IPS-NIHi7 (cell line): ENCODE data around the gene CRYBG1.

Experiments used
- DNase-seq: peaks from one replicate; pipeline ENCODE4 v3.0.0; 2012; ENCODE audit warnings: mixed read lengths; ENCODE audit errors: extremely low spot score

Gene CRYBG1

DNA sequence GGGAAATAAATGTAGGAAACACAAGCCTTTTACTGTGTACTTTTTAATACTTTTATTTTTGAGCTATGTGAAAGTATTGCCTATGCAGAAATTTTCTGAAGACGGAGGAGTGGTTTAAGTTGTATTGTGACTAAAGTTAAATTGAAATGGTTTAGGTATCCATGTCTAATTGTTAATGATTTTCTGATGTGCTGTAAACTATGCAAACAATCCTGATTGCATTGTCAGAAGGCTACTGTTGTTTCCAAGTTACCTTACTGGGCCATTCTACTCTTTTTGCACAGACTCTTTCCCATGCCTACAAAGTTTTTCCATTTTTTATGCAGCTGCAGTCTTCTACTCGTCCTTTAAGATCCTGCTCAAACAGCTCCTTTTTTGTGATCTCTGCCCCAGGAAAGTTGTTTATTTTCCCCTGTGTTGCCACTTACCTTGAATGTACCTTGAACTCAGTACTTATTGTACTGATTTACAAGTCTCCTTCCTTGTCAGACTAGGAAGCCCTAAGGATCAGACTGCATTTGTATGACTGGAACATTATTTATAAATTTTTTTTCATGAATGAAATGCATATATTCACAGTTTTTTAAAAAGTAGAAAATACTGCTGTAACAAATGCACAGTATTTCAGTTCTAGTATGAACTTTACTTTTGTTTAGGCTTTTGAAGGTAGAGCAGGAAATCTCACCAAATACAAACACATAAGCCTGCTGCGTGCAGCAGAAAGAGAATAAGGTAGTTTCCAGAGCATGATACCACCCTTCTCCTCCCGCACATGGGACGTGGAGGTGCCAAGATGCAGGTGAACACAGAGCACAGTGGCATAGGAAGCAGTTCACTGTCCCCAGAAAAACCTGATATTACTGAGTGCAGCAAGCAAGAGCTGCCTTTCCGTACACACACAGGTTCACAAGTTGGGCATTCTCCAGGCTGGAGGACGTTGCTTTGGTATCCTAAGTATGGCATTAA, 97.8 kb downstream of the CRYBG1 start:
- DNase-seq: no peak

DNA sequence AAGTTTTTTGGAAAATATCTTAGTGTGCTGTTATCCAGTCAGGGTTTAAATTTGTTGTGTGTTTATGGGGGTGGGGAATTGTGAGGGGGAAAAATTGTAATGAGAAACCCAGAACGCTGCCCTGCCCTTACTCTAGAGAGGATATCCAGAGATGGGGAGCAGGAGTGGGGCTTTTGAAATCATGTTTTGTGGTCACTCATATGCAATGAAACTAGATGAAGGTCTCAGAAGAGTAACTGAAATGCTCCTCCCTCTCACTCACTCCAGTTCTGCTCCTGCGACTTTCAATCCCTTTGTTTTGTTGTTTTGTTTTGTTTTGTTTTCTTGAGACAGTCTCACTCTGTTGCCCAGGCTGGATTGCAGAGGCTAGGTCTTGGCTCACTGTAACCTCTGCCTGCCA, 100.0 kb downstream of the CRYBG1 start:
- no peak for DNase-seq

DNA sequence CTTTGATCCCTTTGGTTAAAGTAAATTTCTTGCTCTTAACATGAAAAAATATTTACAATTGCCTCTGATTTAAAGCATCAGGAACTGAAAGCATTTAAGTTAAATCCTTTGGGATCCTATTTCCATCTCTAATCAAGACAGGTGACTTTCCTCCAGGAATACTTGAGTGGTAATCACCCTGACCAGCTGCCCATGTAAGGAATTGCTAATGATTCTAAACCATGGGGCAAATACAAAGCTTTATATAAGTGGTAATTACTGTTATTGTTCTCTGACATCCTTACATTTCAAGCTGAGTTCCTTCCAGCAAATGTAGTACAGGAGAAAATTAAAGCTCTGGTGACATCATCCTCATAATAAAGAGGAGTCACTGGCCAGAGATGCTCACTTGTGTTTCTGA, 100.6 kb downstream of the CRYBG1 start:
- DNase-seq: no peak

DNA sequence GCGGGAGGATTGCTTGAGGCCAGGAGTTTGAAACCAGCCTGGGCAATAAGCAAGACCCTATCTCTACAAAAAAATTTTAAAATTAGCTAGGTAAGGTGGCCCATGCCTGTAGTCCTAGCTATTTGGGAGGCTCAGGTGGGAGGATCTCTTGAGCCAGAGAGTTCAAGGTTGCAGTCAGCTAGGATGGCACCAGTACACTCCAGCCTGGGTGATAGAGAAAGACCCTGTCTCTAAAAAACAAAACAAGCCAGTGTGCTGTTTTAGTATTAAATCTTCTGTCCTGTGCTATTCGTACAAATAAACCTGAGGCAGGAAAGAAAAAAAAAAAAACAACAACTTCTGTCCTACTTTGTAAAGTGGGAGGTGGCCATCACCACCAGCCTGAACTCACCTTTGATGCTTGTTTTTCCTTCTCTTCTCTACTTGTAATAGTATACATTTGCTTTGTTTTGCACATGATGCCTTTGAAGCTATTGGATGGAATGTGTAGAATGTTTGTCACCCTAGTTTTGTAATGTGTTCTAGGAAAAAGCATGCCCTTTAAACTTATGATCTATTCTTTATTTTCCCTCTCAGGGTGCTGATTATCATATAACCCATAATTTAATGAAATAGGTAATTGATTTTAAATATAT, 102.5 kb downstream of the CRYBG1 start:
- DNase-seq: no peak

DNA sequence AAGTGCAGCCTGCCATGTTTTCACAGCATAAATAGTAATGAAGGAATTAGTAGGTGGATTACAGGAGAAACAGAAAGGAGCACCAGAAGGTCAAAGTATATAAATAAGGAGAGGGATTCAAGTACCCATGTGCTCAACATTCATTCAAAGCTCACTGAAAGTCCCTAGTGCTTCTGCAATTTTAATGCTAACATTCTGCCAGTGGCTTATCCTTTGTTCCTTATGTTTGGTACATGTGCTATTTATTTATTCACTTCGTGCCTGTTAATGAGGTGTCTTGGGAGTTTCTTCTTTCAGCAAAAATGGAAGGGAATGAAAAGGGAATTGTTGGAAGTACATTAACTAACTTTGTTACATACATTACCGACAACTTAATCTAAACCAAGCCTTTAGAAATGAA, 105.7 kb downstream of the CRYBG1 start:
- DNase-seq: no peak

DNA sequence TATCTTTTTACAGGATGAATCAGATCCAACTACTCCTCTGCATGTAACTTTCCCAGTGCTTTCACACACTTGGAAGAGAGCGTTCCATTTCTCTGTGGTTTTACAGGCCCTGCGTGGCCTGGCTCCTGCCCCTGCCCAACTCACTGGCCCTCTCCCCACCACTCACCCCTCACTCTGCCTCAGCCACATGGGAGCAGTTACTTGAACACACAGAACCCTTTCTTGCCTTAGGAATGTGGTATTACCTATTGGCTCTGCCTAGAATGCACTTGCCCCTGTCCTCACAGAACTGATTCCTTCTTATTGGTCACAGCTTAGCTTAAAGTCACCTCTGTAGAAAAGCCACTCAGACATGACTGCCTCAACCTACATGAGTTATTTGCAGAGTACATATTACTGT, 108.4 kb downstream of the CRYBG1 start:
- no peak for DNase-seq

DNA sequence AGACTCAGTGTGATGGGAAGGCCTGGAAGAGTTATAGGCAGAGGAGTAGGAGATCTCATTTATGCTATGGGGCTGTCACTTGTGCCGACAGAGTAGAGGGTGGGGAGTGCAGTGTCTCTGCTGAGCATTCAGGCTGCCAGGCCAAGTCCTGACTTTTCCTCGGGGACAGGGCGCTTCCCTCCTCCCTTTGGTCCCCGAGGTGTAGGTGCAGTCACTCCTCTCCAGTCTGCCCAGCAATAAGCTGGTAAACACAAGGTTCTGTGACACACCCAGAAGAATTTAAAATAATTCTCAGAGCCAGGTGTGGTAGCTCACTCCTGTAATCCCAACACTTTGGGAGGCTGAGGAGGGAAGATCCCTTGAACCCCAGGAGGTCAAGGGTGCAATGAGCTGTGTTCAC, 109.4 kb downstream of the CRYBG1 start:
- DNase-seq: no peak

DNA sequence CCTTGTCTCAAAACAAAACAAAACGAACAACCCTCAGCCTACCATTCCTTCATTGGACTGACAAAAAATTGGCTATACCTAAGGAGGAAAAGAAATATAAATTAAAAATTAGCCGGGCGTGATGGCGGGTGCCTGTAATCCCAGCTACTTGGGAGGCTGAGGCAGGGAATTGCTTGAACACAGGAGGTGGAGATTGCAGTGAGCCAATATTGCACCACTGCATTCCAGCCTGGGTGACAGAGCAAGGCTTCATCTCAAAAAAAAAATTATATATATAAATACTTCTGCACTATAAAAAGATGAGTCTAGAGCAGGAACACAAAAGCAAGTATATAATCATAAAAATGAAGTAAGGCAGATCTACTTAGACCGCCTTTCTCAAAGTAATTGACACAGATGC, 109.8 kb downstream of the CRYBG1 start:
- DNase-seq: no peak

DNA sequence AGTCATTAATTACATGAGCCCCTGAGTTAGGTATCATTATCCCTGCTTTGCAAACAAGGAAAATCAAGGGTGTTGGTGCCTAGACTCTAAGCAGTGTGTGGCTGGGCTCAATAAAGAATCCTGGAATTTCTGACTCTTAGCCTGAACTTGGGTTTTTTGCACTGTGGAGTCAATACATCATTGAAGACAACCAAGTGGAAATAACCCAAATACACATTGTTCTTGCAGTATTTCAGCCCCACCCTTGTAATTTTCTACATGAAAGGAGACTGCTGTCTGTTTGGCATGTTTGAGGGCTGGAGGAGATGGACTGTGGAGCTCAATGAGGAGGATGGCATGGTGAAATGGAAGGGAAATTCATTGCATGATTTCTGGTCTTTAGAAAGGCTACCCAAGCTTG, 110.3 kb downstream of the CRYBG1 start:
- DNase-seq: no peak

DNA sequence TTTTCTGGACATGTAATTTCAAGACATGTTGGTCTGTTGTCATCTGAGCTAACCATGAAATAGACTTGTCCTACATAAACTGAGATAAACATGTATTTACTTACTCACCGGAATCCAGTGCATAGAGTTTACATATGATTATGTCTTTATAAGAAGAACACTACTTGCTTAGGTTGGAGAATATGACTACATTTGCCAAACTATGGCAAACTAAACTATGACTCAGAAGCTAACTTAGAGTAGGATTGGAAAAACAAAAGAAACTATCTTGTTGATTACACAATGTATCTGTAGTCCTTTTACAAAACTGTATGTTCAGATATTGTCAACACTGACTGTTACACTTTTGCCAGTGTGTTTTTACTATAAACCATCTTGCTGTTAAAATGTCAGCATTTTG, 113.3 kb downstream of the CRYBG1 start:
- DNase-seq: no peak

DNA sequence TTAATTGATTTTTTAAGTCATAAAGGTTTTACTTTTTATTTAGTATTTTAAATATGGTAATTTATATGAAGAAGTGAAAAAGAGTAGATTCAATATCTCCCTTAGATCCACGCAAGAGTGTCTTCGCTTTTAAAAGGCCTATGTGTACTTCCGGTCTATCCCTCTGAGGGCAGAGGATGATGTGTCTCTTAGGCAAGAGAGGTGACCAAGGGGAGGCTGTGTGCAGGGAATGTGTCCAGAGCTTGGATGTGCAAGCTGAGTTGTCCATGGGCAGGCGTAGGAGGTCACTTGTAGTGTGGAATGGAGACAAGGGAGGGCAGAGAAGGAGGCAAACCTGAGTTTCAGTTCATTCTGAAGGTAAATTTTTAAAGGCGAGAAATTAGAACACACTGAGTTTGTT, 113.9 kb downstream of the CRYBG1 start:
- DNase-seq: no peak

DNA sequence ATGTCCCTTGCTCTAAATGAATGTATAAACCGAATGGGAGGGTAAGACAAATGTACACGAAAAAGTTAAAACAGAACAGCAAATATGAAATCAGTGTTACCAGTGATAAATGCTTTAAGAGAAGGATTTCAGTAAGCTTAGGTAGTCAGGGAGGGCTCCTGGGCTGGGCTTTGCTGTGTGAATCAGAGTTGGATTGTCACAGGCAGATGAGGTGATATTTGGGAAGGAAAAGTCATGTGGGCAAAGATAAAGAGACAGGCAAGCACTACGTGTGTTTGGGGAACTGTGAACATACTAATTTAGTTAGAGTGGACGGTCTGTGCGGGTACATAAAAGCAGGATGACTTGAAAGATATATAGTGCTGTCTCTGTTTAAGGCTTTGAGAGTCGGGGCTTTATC, 114.8 kb downstream of the CRYBG1 start:
- DNase-seq: no peak

DNA sequence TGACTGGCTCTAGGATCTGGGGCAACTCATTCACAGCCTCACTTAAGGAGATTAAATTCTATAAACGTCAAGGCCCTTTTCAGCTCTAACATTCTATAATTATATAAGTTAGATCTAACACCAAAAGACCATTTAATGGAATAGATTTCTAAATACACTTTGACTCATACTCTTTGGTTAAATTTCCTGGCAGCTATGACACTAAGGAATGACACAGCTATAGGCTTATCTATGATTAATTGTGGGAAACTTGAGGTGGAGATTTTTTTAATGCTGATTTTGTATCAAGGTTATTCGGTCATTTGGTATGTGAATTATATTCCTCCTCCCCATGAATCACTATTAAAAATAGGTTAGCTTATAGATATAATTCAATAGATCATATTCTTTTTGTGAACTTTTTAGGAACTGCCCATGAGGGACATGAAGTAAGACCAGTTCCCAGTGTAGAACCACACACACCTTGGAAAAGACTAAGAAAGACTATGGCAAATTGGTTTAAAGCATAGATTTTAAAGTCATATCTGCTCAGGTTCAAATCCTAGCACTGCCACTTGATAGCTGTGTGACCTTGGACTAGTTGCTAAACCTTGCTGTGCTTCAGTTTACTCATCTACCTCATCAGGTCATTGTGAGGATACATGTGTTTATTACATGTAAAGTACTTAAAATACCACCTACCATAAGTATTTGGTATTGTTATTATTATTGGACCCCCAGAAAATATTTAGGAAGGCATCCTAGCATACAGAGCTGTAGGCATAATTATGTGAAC, 116.0 kb downstream of the CRYBG1 start:
- no peak for DNase-seq

DNA sequence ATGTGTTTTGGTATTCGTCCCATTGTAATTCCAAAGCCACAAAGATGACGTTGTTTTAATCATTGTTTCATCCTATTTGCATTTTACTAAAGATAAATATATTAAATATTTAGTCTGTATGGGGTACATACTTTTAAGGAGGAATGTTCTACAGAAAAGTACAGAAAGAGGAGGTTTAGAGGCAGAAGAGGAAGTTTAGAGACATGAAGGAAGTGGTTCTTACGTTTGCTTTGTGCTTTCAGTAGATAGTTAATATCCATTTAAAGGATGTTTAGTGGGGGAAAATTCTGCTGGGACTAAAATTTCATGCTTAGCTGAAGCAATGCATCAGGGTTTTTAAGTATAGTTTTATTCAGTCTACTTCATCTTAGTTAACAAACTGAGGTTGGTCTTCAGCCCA, 116.6 kb downstream of the CRYBG1 start:
- DNase-seq: no peak

DNA sequence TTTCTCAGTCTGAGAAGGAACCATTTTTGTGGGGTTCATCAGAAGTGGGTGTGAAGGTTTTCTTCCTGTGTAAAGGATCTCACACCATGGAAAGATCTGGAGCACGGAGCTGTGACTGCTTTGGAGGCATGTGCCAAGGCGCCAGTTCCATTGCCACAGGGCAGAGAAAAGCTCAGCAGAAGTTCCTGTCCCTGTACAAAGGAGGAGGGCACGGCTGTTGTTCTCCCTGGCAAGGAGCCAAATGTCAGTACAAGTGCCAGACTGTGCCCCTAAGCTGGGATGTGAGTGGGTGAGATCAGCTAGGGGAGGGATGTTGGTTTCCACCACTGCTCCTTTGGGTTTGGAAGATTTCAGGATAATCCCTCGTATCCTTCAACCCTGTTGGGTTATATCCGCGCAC, 117.3 kb downstream of the CRYBG1 start:
- no peak for DNase-seq

DNA sequence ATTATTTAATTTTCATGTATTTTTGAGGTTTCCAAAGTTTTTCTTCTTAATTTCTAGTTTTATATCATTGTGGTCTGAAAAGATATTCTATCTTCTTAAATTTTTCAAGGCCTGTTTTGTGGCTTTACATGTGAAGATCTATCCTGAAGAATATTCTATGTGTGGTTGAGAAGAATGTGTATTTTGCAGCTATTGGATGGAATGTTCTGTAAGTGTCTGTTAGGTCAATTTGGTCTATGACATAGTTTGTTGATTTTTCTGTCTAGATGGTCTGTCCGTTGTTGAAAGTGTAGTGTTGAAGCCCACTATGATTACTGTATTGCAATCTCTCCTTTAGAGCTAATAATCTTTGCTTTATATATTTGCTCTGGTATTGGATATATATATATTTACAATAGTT, 125.7 kb downstream of the CRYBG1 start:
- DNase-seq: no peak

DNA sequence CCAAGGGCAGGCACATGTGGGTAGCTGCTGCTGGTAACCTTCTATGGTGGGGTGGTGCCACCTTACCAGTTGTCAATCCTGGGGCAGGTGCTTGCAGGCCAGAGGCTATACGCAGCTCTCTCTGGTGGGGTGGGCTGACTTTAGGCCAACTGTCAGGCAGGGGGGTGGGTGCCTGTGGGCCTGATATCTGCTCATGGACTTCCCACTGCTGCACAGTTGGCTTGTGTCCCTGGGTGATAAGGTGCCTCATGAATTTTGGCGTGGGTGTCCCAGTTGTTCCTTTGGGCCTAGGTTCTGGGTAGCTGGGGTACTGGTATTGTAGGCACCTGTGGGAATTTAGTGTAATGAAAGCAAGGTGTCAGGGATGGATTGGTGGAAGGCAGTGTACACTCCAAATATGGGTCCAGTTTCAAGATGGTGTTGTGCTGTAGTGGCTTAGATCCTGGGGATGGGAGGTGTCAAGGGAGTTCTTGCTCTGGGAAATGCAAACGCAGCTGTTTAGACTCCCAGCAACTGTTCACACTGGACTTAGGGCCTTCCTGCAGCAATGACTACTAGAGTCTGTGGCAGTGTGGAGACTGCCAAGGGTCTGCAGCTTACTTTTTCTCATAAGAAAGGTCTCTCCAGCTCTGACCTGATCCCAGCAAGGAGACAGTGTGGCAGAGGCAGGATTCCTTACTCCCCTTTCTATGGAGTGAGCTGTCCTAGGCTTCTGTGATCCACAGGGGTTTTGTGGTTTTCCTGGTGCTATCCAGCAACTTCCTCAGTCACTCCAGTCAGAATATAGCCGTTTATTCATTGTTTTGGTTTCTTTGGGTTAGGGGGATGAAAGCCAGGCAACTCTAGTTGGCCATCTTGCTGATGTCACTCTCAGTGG, 128.2 kb downstream of the CRYBG1 start:
- DNase-seq: no peak

DNA sequence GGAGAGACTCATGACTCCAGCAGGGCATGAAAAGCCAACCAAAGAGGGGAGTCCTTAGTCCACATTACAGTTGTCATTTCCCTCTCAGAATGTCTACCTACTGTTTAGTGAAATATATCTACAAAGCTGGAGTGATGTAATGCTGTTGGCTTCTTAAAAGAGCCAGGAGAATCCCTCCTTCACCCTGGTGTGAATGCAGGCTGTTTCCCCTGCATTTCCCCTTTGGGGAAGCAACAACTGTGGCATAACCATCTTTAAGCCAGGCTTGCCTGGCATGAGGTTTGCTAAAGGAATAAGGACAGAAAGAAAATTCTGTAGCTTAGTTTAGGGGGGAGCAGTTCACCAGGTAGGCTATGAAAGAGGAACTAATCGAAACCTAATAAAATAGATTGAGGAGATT, 129.5 kb downstream of the CRYBG1 start:
- no peak for DNase-seq

DNA sequence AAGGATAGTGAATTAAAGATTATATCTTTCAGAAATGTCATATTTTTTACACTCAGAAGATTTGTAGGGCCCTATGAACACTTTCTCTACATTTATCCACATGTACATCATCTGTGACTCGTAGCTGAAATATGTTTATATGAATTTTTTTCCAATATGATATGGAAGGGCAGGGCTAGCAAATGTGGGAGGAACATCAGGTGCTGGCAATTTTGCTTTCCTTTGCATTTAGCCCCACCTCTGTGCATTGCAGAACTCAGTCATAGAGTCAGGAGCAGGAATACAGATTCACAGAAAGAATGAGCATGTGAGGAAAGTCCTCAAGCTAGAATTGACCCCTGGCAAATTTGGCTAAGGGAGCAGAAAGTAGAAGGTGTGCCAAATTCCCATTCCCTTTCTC, 129.9 kb downstream of the CRYBG1 start:
- no peak for DNase-seq

DNA sequence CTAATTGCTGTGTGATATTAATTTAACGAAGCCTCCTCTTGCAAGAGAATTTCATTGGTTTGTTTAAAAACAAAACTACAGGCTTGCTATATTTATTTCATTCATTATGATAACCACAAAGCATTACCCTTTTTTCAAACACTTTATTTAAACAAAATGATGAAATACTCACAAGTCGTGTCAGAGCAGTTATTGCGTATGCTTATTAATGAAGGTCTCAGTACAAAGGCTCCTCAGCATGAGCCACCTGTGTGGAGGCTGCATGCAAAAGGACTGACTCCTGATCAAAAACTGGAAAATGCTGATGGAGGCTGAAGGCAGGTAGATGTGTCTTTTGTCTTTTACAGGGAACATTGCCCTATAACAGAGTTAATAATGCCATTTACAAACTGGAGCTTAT, 130.5 kb downstream of the CRYBG1 start:
- no peak for DNase-seq

DNA sequence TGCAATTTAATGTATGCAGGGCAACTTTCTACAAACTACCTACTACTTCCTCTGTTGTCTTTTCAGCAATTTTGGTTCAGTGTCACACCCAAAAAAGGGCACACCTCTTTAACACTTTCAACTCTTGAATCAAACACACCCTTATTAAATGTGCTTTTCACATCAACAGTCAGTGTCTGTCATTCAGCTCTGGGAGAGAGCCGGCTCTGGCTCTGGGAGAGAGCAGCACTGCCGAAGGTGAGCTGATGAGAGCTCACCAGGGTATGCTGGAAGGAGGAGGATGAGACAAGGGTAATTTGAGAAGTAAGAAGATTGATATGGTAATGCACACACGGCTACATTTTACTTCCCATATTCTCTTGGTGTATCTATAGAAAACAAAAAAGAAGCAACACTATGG, 134.5 kb downstream of the CRYBG1 start:
- DNase-seq: no peak

DNA sequence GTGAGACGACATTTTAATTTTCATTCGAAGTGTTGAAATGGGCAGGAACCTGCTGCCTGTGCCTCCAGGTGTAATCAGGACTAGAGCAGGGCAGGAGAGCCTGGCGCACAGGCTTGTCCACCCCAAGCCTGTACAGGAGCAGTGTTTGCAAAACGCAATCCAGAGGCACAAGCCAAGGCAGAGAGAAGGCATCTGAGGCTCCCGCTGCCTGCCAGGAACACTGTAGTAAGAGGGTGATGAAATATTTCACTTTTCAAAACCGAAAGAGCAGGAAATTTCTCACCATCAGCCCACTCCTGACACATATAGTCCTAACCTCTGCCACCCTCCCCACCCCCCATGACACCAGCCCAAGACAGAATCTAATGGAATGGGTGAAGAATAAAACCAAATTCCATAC, 136.3 kb downstream of the CRYBG1 start:
- no peak for DNase-seq
